ENCODE measurements around the gene THADA.

DNA sequence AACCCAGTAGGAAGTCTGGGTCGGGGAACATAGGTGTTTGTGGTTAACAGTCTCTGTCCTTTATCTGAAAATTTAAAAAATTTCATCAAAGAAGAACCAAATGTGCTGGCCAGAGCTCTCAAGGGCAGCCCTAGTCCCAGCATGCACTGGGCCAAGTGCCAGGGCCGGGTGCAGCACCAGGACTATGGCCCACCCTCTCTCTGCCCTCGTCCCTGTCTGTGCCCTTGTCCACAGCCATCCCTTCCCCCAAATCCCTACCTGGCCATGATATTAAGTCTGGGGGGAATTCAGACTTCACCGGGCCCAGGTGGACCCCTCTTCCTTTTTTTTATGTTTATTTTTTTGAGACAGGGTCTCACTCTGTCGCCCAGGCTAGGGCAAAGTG is 355.1 kb downstream of the THADA start:
- TF ChIP-seq, protein P1, sequence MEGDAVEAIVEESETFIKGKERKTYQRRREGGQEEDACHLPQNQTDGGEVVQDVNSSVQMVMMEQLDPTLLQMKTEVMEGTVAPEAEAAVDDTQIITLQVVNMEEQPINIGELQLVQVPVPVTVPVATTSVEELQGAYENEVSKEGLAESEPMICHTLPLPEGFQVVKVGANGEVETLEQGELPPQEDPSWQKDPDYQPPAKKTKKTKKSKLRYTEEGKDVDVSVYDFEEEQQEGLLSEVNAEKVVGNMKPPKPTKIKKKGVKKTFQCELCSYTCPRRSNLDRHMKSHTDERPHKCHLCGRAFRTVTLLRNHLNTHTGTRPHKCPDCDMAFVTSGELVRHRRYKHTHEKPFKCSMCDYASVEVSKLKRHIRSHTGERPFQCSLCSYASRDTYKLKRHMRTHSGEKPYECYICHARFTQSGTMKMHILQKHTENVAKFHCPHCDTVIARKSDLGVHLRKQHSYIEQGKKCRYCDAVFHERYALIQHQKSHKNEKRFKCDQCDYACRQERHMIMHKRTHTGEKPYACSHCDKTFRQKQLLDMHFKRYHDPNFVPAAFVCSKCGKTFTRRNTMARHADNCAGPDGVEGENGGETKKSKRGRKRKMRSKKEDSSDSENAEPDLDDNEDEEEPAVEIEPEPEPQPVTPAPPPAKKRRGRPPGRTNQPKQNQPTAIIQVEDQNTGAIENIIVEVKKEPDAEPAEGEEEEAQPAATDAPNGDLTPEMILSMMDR (IDR thresholded peaks at IDR 0.05; ENCODE audit: insufficient read depth, low read length, poor library complexity, severe bottlenecking): no peak
- TF ChIP-seq EZH2phosphoT487 (conservative IDR thresholded peaks at IDR 0.05; ENCODE audit: low read length): no peak
